CD4-positive, alpha-beta T cell treated with Interleukin-15 for 1 hour (primary cell): ENCODE data around the gene ADAMTS19.

ENCODE experiments used
- DNase-seq: peaks from one replicate; pipeline ENCODE4 v3.0.0-alpha.2; 2020

The ADAMTS19 gene

DNA sequence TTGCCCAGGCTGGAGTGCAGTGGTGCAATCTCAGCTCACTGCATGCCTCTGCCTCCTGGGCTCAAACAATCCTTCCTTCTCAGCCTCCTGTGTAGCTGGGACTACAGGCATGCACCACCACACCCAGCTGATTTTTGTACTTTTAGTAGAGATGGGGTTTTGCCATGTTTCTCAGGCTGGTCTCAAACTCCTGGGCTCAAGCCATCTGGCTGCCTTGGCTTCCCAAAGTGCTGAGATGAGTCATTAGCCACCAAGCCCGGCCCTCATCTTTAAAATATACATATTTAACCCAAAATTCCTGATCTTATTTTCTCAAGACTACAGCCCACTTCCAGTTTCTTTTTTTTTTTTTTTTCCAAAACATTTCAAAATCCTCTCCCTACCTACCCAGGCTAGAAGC, 256.1 kb downstream of the ADAMTS19 start:
- DNase-seq = no peak

DNA sequence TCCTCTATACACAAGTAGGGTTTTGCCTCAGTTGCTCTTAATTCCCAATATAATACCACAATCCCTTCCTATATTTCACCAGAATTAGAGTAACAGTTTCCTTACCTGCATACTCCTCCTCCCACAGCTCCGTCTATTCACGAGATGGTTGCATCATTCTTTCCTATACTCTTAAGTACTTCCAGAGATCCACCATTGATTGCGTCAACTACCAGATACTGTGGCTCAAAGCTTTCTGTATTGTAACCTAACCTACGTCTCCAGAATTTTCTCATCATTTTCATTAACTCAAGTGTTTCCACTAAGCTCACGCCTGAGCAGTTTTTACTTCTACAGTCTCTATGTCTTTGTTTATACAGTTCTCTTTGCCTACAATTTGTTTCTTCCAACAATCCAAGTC, 256.6 kb downstream of the ADAMTS19 start:
- DNase-seq = no peak

DNA sequence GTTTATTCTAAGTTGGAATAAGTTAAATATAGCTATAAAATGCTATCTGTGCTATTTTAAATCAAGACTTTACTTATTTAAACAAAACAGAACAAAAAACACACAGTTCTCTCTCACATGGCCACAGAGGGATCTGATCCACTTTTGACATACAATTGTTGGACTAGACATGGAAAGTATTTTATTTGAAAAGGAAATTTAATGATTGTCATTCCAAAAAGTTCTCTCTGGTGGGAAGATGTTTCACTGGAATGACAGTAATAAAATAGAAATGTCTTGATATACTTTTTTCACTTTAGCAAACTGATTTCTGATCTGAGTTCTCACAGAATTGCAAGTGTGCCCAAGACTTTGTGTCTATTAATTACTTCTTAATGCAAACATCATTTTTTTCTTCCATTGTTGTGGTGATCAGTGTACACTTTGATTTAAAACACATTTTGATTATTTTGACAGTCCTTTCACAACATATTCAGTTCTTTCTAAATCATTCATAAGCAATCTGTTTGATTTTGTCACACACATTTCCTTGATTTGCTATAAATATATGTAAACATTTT, 257.7 kb downstream of the ADAMTS19 start:
- DNase-seq = no peak

DNA sequence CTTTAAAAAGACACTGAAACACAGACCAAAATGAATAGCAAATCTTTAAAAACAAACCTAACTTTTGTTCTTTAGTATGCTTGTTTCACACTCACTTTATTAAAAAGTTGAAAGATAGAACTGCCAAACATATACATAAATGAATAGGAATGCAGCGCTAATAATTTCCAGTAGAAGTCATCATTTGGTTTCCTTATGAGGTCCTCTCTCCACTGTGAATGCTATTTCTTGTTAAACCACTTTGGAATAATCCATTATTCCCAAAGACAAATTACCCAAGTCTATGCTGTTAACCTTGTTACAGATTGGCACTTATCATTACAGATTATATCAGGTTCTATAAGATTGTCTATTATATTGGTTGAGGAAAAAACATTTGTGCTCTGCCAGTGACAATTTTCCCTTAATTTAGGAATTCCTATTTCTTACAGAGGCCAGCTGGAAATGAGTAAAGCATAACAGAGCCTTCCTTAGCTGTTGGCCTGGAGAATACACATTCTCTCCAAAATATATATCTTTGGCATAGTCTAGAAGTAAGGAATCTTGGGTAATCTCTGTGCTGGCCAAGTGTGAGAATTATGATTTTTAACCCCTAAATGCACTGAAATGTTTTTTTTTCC, 258.5 kb downstream of the ADAMTS19 start:
- DNase-seq = no peak

DNA sequence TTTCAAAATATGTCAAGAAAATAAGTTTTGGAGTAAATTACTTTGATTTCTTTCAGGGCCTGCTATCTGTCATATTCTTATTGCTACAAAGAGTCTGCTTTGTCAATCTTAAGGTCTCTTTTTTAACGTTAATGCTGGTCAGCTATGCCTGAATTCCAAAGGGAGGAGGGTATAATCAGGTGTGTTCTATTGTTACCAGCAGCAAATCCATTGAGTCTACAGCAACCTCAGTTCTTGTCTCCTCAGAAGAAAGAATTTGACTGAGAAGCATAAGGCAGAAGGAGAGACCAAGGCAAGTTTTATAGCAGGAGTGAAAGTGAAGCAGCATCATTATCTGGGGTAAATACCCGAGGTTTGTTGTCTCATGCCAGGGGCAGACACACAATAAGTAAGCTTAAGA, 264.1 kb downstream of the ADAMTS19 start:
- no peak for DNase-seq

DNA sequence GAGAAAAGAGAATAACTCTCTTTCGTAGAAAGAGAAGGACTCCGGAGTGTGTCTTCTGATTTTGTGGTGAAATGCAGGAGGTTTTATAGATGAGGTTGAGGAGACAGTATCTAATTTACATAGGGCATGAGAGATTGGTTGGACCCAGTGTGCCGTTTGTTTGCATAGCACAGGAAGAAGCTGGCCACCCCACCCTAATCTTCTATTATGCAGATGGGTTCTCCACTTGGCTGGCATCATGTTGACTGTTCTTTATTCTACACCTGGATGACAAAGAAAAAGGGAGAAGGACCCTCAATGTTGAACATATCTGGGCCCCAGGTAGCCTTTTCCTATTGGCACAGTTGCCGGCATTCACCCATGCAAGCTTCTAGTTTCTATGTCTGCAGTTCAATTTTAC, 264.5 kb downstream of the ADAMTS19 start:
- DNase-seq = no peak

DNA sequence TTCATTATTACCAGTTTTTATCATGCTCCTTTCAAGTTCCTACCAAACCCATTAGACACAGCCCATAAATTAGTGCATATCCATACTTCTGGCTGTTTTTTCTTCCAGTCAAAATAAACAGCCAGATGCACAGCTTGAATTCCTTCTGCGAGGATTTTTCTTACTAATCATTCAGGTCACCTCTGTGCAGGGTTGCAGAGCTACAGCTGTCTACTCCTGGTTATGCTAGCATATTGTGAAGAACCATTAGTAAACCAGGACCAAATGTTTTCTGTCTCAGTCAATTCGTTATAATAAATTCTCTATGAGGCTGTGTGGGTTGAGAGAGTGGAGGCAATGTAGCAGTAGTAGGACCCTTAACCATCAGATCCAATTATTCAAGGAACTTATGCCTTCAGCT, 279.7 kb downstream of the ADAMTS19 start:
- DNase-seq = no peak

DNA sequence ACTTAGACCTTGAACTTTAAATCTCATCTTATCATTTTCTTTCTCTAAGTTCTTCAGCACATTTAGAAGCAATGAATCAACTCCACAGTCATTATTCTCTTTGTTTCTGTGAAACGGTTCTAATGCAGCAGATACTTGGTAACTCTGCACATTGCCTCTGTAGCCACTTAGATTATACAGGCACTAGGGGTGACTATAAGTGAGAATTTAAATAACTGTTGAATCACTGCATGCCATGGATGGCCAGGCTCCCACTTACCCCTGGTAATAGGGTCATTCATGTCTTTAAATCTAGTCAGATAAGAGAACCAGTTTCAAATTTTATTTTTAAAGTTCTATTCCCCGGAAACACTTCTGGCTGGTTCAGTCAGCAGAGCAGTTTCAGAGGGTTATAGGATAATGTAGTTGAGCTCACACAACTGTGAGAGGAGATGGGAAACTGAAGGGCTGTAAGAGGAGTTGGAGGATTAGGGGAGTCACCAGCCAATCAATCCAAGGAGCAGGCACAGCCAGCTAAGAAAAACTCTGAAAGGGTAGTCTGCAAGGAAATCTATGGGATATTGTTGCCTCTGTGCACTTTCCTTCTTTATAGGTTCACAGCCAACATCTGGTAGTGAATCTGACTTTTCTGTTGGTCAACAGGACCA, 283.6 kb downstream of the ADAMTS19 start:
- DNase-seq = no peak

DNA sequence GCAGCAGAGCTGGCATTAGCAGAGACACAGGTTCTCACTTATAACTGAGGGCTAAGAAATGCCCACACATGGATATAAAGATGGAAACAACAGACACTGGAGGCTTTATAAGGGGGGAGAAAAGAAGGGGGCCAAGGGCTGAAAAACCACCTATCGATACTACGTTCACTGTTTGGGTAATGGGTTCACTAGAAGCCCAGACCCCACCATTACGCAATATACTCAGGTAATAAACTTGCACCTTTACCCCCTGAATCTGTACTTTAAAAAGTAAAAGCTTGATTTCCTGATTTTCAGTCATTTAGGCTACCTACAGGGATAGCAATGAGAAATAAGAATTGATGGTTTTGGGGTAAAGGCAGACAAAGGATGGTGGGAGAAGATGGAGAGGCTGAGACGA, 285.9 kb downstream of the ADAMTS19 start:
- no peak for DNase-seq

DNA sequence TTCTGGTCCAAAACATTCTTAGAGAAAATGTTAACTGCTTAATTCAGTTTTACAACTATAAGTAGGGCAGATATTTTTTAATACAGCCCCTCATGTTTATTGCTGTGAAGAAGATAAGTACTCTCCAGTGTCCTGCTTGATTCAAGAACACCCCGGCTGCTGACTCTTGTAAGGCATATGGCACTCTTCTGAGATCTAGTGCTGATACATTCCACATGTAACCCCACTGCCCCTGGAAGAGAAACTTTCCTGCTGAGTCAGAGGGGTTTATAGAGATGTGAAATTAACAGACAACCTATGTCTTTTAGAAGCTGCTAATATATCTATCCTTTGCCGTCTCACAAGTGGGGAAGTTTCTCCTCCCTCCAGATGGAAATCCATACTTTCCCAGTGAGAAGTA, 286.8 kb downstream of the ADAMTS19 start:
- DNase-seq = no peak

DNA sequence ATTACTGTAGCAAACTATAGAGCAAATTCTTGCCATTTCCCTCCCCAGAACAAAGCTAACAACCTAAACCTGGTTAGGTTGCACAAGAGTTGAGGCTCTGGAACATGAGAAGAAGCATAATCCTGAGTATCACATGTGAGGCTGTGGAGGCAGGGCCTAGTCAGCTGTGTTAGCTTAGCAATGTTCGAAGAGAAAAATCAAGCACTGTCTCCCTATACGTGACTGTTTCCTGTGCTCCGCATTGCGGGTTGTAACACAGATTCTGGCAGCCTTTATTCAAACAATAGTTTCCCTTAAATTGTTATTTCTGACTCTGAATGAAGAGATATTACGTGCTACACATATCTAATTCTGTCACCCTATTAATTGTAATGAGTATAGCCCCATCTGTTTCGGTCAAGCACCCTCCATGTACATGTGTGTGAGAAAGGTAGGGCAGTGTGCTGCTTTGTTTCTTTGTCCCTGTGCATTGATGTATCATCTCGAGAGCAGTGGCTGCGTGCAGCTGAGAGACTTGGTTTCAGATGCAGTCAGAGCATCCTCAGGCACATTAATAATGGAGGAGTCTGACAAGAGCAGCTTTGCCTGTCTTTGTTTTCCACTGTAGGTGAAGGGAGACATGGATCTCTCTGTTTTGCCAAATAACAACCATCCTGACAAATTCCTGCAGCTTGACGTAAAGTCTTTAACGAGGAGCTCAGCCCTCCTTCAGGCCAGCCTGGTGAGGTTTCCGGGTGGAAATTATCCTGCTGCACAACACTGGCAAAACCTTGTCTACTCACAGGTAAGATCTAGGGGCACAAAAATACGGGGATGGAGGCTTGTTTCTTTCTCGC, 287.7 kb downstream of the ADAMTS19 start, which contains the start of gene MINAR2:
MINAR2 (plus strand) TSS at position 523 of the 836 bp plus-strand sequence; CDS start at position 620, 97 bp downstream.
- DNase-seq = no peak

DNA sequence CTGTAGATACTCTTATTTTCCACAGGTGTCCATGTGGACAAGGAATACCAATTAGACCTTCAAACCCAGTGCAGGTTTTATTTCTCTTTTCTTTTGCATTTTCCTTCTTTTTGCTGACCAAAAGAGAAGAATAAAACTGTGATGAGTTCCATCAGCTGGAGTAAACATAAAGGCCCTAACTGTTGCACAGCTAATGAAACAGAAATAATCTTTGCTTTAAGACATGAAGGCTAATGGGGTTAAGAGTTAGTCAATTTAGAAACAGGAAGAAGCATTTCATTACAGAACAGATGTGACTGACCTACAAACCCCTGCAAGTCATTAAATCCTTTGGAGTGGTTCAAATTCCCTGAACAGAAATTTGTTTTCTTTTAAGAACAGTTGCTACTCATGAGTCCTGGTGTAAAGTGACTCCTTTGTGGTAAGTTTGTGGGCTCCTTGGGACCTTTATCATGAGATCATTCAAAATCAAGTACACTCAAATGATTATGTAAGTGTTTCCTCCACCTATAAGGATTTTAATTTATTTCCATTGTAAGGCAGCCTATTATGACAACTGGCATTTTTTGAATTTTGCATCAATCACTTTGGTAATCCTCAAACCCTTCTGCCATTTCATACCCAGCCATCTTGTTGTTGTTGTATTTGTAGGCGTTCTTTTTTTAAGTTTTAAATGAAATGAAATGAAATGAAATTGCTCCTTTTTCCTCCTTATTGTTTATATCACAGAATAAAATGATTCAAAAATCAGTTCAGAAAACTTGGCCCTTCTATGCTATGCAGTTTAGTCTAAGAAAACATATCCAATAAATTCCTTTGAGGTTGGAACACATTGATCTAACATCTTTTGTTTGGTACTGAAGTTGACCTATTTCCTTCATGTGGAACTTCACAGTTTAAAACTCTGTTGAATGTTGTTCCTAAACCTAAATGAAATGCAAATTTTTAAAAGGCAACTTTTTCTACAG, 289.1 kb downstream of the ADAMTS19 start:
- no peak for DNase-seq

DNA sequence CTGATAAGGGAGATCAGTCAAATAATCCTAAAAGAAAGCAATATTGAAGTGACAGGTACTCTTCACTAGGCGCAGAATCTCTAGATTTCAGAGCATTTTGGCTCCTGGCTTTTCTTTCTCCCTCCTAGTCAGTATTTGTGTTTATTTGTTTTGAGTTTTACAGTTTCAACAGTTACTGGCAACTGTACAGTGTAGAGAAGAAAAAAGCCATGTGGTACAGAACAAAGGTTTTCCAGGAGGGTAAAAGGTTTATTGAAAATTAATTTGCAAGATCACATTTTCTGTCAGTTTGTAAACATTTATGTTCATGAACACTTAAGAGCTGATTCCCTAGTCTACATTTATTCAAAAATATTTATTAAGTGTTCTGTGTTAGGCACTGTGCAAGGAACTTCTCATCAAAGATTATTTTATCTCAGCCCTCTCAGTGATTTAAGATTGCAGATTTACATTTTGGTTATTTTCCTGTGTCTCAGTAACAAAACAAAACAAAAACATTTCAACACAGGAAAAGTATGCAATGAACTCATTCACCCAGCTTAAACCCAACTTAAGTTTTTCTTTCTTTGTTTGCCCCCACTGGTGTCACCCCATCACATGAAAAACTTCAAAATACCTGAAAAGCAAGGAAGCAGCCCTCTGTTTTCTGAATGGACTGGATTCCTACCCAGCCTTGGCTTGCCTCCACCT, 300.7 kb downstream of the ADAMTS19 start:
- DNase-seq = no peak

DNA sequence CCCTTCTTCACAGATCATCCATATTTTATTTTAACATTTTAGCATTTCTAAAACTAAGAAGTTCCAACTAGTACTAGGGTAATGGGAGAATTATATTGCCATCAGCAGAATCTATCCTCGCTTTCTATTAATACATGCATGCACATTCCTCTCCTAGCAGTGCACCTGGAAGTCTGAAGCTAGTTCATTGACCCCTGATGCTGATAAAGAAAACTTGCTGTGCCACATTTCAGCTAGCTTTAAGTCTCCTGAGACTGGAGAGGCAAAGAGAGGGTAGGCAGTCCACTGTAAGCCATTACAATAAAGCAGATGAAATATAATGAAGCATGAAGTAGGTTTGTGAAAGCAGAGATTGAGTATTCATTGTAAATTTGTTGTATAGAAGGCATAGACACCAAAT, 303.6 kb downstream of the ADAMTS19 start:
- DNase-seq = no peak

DNA sequence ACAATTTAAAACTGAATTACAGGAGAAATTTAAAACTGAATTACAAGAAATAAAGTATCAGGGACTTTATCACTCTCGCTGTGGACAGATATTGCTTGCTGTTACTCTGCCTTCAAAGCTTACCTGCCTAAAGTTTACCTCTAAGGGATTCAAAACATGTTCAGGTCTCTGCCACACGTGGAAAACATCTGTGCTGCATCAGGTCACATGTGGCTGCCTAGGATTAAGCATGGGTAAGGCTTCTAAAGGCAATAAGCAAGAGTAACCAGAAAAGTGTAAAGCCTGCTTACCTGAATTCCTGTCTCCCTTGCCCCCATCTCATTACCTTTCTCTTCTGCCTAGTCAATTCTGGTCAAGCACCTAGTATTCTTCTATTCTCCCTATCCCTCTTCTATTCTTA, 306.7 kb downstream of the ADAMTS19 start:
- DNase-seq = no peak

DNA sequence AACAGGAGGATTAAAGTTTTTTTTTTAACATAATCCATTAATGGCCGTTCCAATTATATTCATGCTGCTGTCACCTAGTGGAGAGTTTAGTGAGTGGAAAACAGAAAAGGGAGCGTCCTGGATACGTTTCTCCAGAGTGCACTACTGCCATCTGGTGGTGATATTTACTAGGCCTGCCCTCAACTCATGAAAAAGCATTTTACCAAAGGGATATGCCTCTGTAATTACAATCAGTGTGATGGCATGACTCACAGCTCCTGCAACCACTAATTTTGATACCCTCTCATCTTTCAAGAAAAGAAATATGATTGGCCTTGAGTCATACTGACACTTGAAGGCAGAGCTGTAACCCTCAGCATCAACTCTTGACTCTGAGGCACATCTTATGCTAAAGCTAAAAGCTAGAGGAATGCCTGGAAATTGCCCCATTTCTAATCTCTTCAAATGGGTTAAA, 307.9 kb downstream of the ADAMTS19 start:
- peak; percentile 20 for DNase-seq

DNA sequence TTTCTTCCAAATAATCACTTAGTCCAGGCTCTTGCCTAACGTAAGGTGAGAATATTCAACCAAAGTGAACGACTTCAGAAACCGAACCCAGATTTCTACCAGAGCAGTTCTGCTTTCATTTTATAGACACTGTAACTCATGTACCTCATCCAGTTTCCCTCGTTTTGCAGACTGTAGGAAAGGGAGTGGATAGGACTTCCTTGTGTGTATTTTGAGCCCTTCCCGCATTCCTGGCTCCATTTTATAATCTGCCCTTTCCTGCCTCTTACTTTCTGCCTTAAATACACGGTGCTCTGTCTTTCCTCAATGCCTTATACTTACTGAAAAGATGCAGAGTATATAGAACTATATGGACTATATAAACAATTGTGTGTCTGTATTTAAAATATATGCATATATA, 308.6 kb downstream of the ADAMTS19 start:
- DNase-seq = no peak

DNA sequence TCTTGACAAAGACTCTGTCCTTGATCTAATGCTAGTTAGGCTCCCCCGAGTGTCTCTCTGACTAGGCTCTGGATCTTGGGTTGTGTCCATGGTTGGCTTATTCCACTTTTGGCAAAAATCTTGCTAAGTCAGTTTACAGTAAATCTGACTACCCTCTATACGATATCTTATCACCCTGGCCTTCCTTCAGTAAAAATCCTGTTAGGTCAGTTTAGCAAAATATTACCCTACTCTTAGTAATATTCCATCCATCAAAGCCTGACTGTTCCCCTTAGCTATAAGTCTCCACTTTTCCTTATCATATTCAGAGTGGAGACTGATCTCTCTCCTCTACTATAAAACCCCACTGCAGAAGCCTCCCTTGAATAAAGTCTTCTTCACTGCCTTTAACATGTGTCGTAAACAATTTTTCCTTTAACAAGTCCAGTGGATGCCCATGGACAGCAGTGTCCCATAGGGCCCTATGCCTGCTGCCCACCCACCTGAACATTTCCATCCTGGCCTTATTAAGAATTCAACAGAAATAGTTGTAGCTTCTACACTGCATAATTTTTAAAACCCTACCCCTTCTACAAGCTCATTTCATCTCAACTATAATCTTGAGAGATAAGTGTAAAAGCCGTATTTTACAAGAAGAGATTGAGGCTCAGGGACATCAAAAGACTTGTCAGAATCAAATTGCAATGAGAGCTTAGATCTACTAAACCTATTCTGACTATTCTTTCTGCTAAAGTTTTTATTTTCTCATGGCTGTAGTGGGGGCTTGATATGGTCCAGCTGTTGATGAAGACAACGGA, 310.1 kb downstream of the ADAMTS19 start:
- no peak for DNase-seq

DNA sequence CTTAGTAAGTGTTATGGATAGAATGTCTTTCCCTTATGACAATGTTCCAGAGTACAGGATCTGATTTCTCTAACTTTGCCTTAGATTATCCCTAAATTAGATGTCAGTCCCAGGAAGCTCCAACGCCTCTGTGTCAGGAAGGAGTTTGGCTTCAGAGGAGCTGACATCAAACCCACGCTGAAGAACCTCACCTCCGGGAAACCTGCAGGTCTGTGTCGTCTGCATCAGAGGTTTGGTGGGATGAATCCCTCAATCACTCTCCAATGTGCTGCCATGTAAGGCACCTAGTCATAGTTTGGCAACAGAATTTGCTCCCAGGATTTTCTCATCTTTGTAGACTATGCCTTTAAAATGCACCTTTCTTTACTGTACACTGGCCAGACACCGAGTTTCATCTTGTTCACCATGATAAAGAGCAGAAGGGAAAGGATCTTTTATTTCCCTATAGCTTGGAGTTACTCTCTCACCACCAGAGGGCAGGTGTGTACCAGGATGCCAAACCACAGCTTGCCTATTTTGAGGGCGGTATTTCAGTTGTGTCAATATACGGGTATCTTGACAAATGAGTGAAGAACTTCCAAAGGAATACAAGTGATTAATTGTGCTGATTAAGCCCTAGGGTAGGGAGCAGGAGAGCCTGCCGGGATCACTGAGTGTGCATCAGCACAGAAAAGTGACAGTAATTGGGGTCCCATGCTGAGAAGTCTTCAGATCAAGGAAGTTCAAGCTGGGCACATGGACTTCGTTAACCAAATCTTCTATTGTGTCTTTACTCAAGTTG, 311.1 kb downstream of the ADAMTS19 start:
- DNase-seq = no peak

DNA sequence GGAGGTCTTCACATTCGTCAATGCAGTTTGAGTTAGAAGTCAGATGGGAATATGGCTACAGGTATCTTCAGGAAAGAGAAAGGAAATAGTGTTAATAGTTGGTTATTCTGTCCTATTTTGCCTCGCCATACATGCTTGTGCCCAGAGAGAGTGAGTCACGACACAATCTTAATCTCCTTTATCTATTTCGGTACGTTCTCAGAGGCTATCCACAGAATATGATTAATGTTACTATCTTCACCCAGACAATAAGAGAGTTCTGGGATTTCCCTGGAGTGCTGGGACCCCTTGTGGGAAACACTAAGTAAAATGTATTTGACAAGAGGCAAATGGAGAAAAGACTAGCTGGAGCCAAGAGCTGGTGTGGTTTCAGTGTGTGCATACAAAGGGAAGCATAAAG, 313.3 kb downstream of the ADAMTS19 start:
- no peak for DNase-seq
